Measurements from ENCODE around the gene ARL8B. TPM values are rescaled to one million over a fixed set of nuclear protein-coding genes. Genes with fewer than 3 reads are reported as not detected.
A peak's percentile ranks its signal among the peaks of the same experiment; 100 is the strongest.

Gene ARL8B
- total RNA-seq, 1 donor, result 72.1 TPM

DNA sequence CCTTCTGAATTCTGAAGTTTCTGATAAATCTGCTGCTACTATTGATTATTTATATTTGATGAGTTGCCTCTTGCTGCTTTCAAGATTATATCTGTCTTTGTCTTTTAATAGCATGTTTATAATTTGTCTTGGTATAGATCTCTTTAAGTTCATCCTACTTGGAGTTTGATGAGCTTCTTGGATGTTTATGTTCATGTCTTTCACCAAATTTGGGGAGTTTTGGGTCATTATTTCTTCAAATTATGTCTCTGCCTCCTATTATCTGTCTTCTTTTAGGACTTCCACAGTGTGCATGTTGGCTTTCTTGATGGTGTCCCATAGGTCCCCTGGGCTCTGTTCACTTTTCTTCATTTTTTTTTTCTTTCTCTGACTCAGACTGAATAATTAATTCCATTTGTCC lies 33.1 kb downstream of the ARL8B start:
- DNase-seq (ENCODE audit: low read depth), result no peak
- H3K4me3 ChIP-seq (ENCODE audit: low read depth, low read length), result no peak overlapping the region
- TF ChIP-seq, protein P1, sequence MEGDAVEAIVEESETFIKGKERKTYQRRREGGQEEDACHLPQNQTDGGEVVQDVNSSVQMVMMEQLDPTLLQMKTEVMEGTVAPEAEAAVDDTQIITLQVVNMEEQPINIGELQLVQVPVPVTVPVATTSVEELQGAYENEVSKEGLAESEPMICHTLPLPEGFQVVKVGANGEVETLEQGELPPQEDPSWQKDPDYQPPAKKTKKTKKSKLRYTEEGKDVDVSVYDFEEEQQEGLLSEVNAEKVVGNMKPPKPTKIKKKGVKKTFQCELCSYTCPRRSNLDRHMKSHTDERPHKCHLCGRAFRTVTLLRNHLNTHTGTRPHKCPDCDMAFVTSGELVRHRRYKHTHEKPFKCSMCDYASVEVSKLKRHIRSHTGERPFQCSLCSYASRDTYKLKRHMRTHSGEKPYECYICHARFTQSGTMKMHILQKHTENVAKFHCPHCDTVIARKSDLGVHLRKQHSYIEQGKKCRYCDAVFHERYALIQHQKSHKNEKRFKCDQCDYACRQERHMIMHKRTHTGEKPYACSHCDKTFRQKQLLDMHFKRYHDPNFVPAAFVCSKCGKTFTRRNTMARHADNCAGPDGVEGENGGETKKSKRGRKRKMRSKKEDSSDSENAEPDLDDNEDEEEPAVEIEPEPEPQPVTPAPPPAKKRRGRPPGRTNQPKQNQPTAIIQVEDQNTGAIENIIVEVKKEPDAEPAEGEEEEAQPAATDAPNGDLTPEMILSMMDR (IDR thresholded peaks at IDR 0.05; ENCODE audit: insufficient read depth, low read depth, low read length), result no peak

DNA sequence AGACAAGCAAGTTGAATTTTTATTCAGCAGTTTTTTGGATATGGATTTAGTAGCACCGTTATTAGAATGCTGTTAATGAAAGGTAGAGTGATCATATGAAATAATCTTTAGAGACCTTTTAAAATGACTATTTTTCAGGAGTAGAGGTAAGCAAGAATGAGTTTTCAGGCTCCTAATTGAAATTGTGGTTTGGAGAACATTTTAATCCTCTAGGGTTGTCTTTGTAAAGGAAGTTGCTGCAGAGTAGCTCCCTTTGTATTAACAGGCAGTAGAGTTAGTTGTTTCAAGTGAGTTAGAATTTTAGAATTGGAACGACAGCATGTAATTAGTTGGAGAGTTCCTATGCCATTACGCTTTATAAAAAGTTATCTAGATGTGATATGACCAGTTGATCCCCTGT lies 38.2 kb downstream of the ARL8B start:
- no peak for DNase-seq (ENCODE audit: low read depth)
- TF ChIP-seq, protein P1 (IDR thresholded peaks at IDR 0.05; ENCODE audit: insufficient read depth, low read depth, low read length), result no peak
- no peak overlapping the region for H3K4me3 ChIP-seq (ENCODE audit: low read depth, low read length)

DNA sequence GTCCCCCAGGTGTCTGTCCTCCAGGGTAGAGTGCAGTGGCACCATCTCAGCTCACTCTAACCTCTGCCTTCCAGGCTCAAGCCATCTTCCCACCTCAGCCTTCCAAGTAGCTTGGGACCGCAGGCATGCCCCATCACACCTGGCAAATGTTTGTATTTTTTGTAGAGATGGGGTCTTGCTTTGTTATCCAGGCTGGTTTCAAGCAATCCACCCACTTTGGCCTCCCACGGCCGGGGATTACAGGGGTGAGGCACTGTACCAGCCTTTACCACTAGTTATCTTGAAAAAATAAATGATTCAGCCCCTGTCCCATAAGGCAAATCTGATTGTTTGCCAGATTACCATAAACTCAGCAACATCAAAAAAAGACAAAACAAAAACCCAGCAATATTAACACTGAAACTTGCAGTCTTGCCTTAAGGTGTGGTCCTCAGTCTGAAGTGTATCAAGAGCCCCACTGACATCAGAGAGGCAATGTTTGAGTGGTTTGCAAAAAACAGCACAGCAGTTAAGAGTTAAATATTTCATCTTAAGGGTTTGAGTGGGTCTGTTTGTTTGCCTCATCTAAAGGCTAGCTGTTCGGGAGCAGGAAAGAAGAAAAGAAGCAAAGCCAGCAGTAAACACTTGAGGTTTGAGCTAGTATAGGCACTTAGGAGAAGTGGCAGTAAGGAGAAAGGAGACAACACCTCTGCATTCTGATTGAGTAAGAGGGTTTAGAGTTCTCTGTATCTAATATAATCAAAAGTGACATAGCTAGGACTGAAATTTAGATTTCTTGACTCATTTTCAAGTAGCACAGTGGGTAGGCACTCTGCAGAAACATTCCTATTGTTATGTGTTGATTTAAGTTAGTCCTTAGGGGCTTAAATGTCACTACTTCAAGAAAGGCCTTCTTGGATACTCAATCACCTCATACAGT lies 39.1 kb downstream of the ARL8B start:
- DNase-seq (ENCODE audit: low read depth), result peak; percentile 12

DNA sequence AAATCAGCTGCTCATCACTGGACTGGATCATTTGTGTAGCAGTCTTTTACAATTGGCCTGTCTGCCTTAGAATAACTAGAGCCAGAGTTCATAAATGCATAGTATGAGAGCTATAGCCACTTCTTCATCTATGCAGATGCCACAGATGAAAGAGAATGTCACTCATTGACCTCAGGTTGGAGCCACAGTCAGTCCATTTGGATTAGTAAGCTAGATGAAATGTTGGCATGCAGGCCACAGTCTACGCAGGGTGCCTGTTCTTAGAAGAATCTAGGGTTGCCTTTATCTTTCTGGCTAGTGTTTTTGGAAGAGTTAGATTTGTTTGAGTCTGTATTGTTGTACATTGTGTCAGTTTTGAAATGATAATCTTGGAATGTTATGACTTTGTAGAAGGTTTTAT lies 40.0 kb downstream of the ARL8B start:
- TF ChIP-seq, protein P1 (IDR thresholded peaks at IDR 0.05; ENCODE audit: insufficient read depth, low read depth, low read length), result no peak
- H3K4me3 ChIP-seq (ENCODE audit: low read depth, low read length), result no peak overlapping the region
- DNase-seq (ENCODE audit: low read depth), result peak; percentile 18

More for the DNA sequence above, 39.1 kb downstream of the ARL8B start:
- TF ChIP-seq, protein P1 (IDR thresholded peaks at IDR 0.05; ENCODE audit: insufficient read depth, low read depth, low read length), result no peak
- H3K4me3 ChIP-seq (ENCODE audit: low read depth, low read length), result no peak overlapping the region

DNA sequence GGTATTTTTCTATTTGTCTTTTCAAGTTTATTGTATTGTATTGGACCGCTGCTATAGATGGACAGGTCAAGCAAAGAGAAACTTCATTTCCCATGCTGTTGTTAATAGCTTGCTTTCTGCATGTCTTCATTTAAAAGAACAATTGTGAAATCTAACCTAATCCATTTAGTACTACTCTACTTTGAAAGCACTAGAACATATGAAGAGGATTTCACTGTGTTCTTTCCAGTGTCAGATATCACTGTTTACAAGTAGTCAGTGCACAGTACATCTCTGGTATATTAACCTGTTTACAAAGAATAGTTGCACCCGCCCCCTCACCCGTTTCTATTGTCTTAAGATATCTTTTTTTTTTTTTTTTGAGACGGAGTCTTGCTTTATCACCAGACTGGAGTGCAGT lies 43.6 kb downstream of the ARL8B start:
- TF ChIP-seq, protein P1 (IDR thresholded peaks at IDR 0.05; ENCODE audit: insufficient read depth, low read depth, low read length), result no peak
- no peak overlapping the region for H3K4me3 ChIP-seq (ENCODE audit: low read depth, low read length)
- DNase-seq (ENCODE audit: low read depth), result peak; percentile 25

DNA sequence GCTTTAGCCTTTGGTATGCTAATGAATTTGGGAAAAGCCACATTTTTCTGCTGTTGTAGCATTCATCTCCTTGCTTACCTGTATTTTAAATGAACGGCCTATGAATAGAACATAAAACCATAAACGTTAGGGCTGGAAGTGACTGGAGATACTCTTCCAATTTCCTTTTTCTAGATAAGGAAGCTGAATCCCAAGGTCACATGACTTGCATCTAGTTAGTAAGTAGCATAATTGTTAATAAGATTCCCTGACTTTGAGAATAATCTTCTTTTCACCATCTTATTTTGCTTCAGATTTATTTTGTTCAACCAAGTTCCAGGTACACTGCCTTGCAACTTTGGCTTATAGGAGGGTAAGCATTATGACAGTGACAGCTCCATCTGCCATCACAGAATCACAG lies 44.8 kb downstream of the ARL8B start:
- no peak overlapping the region for H3K4me3 ChIP-seq (ENCODE audit: low read depth, low read length)
- DNase-seq (ENCODE audit: low read depth), result no peak
- TF ChIP-seq, protein P1 (IDR thresholded peaks at IDR 0.05; ENCODE audit: insufficient read depth, low read depth, low read length), result no peak

Measured in fibroblast of villous mesenchyme (primary cell).